Measurements from ENCODE around the gene WNT7B.

The WNT7B gene

DNA sequence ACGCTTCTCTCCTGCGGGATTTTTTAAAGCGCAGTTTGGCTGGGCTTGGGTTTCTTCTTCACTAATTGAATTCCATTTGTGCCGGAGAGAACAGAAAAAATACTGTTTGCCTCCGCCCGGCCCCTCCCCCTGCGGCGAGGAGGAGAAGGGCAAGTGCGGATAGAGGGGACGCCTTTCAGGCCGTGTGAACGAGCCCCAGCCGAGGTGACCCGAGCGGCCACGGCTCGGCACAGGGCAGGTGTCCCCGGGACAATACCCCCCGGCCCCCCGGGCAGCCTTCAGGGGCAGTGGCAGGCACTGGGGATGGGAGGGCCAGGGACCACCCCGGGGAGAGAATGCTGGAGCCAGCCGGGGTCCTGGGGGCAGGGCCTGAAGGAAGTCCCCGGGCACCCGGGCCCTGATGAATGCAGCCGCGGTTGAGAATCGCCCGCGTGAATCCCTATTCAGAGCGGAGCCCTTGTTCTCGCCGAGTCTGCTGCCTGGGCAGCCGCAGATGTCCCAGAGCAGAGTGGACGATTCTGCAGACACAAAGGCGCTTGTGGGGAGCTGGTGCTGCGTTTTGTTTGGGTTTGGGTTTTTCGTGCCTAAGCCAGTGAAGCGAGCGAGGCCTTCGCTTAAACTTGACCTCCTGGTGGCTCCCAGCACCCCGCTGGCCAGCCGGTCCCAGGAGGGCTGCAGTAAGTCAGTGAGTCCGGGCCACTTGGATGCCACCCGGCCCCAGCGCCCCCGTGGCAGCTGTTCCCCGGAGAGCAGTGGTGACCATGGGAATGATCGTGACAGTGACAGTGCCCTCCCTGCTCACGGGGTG lies 96.0 kb downstream of the WNT7B start:
- POLR2A ChIA-PET, result no interaction called here
- CTCF ChIA-PET, result no interaction called here
- no peak overlapping the region; the same call in 1 of the 2 replicates for H3K4me3 ChIP-seq (ENCODE audit: low read depth, low read length)
- DNase-seq (ENCODE audit: low read depth, low spot score), result no peak
- TF ChIP-seq, protein P1, sequence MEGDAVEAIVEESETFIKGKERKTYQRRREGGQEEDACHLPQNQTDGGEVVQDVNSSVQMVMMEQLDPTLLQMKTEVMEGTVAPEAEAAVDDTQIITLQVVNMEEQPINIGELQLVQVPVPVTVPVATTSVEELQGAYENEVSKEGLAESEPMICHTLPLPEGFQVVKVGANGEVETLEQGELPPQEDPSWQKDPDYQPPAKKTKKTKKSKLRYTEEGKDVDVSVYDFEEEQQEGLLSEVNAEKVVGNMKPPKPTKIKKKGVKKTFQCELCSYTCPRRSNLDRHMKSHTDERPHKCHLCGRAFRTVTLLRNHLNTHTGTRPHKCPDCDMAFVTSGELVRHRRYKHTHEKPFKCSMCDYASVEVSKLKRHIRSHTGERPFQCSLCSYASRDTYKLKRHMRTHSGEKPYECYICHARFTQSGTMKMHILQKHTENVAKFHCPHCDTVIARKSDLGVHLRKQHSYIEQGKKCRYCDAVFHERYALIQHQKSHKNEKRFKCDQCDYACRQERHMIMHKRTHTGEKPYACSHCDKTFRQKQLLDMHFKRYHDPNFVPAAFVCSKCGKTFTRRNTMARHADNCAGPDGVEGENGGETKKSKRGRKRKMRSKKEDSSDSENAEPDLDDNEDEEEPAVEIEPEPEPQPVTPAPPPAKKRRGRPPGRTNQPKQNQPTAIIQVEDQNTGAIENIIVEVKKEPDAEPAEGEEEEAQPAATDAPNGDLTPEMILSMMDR (IDR thresholded peaks at IDR 0.05; ENCODE audit: insufficient read depth, low read length, missing control alignments), result no peak

DNA sequence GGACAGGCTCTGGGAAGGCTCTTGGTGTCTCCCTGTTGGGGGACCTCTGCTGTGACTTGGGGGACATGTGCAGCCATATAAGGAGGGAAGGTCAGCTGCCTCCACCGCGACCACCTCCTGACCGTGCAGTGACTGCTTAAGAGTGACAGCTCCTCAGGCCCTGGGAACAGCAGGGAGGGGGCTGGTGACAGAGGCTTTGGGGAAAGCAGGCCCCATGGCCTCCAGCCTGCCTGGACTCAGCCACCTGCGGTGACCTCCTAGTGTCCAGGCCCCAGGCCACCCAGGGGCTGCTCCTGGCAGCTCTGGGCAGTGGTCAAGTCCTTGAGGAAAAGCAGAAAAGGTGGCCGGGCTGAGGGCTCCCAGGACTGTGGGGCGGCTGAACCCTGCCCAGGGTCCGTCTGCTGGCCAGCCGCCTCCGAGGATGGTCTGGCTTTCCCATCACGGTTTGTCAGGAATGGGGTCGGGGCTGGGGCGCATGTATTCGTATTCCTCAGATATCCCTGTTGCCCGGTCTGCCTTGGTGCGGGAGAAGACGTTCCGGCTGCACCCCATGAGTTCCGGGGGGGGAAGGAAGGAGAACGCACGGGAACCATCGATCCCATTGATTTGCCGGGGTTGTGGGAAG lies 96.8 kb downstream of the WNT7B start:
- POLR2A ChIA-PET, result no interaction called here
- TF ChIP-seq, protein P1 (IDR thresholded peaks at IDR 0.05; ENCODE audit: insufficient read depth, low read length, missing control alignments), result no peak
- CTCF ChIA-PET, result interaction anchor here (0.6 kb wide), 1 partner anchor 303 kb away, joined by 3 read pairs; no protein-coding TSS in a partner anchor
- H3K4me3 ChIP-seq (ENCODE audit: low read depth, low read length), result no peak overlapping the region
- no peak for DNase-seq (ENCODE audit: low read depth, low spot score)

DNA sequence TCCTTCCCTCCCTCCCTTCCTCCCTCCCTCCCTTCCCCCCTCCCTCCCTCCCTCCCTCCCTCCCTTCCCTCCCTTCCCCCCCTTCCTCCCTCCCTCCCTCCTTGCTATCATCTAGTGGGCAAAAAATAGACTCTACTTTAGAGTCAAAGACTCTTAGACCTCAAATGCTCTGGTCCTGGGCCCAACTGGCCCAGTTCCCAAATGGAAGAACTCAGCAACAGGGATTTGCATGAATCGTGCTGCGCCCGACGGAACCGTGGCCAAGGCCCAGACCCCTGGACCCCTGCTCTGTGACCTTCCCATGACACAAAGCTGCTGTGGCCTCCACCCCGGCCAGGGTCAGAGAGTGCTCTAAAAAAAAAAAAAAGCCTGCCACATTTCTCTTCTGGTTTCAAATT lies 97.4 kb downstream of the WNT7B start:
- ChIA-PET CTCF (interaction anchor here (0.6 to 2.3 kb wide), 2 partner anchors 15 to 302 kb away, joined by 3 to 26 read pairs; no protein-coding TSS in a partner anchor), POLR2A (no interaction called here)
- no peak overlapping the region for H3K4me3 ChIP-seq (ENCODE audit: low read depth, low read length)
- TF ChIP-seq, protein P1 (IDR thresholded peaks at IDR 0.05; ENCODE audit: insufficient read depth, low read length, missing control alignments), result no peak
- no peak for DNase-seq (ENCODE audit: low read depth, low spot score)

DNA sequence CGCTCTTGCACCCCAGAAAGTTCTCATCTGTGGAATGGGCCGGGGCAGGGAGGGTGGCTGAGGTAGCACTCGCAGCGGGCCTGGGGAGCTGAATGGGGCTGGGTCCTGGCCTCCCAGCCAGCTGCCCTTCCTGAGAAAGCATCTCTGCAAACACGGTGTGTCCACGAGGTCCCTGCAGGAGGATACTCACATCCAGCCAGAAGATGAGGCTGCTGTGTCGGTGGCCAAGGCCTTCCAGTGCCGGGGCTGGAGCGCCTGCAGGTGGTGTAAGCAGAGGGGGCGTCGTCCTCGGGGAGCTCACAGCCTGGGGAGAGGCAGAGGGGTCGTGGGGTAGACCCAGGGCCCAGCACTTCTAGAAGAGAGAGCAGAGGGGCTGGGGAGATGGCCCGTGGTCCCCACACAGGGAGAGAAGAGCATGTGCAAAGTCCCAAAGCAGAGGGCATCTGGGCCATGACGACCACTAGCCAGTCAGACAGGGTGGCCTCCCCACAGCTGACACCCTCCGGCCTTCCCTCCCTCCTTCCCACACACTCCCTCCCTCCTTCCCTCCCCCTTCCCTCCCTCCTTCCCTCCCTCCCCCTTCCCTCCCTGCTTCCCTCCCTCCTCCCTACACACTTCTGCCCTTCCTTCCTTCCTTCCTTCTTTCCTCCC lies 97.9 kb downstream of the WNT7B start:
- CTCF ChIA-PET, result interaction anchor here (0.6 to 2.3 kb wide), 5 partner anchors 15 to 234 kb away, joined by 3 to 26 read pairs (median 3); no protein-coding TSS in a partner anchor
- POLR2A ChIA-PET, result no interaction called here

DNA sequence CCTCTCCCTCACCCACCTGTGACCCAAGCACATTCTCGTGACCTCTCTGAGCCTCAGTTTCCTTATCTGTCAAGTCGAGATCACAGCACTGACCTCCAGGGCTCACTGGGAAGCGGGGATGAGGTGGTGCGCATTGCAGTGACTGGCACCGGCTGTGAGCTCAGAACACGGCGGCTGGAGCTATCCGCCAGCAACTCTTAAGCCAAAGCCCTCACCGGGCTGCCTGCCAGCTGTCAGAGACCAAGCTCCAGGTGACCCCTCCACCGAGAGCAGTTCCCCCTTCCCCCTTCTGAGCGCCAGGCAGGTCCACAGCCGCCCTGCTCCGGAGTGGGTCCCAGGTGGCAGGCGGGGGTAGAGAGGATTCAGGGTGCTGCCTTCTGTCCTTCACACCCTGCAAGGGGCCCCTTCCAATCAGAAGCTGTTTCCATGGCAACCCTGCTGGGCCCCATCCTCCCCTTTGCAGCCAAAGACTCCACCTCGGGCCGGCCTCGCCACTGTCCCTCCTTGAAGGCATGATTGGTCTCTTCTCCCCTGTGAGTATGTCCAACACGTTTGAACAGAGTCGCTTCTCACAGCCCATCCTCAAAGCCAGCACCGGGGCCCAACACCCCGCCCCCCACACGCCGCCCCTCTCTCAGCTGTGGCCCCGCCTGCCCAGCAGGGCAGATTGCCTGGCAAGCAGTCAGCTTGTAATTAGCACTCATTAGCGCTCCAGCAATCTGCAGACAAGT lies 98.7 kb downstream of the WNT7B start:
- ChIA-PET POLR2A (no interaction called here), CTCF (interaction anchor here (0.6 to 2.3 kb wide), 6 partner anchors 11 to 233 kb away, joined by 3 to 26 read pairs (median 4); no protein-coding TSS in a partner anchor)
- TF ChIP-seq, protein P1 (IDR thresholded peaks at IDR 0.05; ENCODE audit: insufficient read depth, low read length, missing control alignments), result no peak
- H3K4me3 ChIP-seq (ENCODE audit: low read depth, low read length), result no peak overlapping the region
- DNase-seq (ENCODE audit: low read depth, low spot score), result no peak

More for the DNA sequence above, 97.9 kb downstream of the WNT7B start:
- H3K4me3 ChIP-seq (ENCODE audit: low read depth, low read length), result no peak overlapping the region
- DNase-seq (ENCODE audit: low read depth, low spot score), result no peak
- TF ChIP-seq, protein P1 (IDR thresholded peaks at IDR 0.05; ENCODE audit: insufficient read depth, low read length, missing control alignments), result no peak

Measured in AG04449 (cell line).